ENCODE measurements around the gene SMIM13.

The SMIM13 gene

DNA sequence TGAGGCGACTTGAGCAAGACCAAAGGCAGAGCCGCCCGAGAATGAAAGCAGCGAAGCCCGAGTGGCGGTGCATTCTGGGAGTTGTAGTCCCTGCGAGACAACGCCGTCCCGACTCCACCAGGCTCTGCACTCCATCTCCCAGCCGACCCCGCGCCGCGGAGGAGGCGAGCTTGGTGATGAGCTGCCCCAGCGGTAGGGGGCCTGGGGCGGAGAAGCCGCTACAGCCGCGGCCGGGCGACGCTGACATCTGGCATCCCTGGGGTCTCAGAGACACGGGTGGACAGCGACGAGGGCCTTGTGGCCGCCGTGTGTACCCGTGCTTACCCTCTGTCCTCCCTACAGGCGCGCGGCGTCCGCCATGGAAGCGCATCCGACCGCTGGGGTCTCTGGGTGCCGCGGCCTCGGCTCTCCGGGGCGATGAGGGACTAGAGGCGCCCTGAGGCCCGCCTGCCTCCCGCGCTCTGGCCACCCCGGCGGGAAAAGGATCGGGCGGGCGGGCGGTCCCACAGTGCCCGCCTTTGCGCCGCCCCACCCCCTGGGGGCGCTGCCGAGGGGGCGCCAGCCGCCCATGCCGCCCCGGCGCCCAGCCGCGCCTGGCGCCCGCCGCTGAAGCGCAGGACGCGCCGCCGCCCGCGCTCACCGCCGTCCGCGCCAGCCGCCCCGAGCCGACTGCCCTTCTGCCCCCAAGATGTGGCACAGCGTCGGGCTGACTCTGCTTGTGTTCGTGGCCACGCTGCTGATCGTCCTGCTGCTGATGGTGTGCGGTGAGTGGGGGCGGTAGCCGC, at the start of gene SMIM13:
SMIM13 (plus strand) TSS at position 209 of the 785 bp plus-strand sequence; CDS start at position 689, 480 bp downstream.
- DNase-seq = peak; percentile 98

DNA sequence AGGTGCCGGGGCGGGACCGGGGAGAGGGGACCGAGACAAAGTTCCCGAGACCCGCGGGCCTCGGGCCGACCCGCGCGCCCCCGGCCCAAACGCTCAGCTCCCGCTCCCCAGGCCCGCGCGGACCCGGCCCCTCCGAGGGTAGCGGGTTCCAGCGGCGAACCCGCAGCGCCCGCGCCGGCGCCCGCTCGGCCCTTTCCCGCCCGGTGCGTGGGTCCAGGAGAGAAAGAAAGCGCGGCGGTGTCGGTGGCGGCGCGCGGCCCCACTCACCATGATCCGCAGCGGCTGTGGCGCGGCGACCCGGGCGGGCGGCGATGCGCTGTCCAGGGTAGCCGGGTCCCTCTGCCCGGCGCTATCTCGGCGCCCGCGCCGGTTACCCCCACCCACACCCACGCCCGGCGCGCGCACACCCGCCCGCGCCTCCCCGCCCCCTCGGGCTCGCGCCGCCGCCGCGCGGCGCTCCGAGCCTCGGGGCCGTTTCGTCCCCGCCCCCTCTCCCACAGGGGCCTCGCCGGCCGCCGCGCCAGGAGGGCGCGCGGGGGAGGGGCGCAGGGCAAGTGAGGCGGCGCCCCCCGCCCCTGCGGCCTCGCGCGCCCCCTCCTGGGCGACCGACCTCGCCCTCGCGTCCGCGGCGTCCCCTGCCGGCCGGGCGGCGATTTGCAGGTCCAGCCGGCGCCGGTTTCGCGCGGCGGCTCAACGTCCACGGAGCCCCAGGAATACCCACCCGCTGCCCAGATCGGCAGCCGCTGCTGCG, 49.5 kb upstream of the SMIM13 start, which contains the start of gene ELOVL2:
ELOVL2 (minus strand) TSS at position 345 of the 751 bp plus-strand sequence; CDS start at position 270, 75 bp downstream.
- peak; percentile 41 for DNase-seq

GRCh38 chr6:11044712-11045167, 48.9 kb upstream of the SMIM13 start:
- no peak for DNase-seq

DNA sequence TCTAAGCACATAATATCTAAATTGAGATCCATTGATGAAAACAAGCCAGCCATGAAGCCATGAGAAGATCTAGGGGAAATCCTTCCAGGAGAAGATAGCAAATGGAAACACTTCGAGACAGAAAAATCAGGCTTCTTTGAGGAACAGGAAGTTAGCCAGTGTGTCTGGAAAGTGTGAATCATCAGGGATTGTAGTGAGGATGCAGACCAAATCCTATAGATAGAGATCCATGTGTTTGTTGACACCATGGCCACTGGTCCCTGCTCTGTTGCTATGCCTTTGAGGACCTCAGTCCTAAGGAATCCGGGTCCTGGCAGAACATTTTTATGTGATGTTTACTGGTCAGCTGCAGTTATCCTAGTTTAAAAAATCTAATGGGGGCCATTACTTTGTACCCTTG, 42.9 kb upstream of the SMIM13 start:
- peak; percentile 41 for DNase-seq

GRCh38 chr6:11053307-11053706, 40.3 kb upstream of the SMIM13 start:
- DNase-seq = no peak

DNA sequence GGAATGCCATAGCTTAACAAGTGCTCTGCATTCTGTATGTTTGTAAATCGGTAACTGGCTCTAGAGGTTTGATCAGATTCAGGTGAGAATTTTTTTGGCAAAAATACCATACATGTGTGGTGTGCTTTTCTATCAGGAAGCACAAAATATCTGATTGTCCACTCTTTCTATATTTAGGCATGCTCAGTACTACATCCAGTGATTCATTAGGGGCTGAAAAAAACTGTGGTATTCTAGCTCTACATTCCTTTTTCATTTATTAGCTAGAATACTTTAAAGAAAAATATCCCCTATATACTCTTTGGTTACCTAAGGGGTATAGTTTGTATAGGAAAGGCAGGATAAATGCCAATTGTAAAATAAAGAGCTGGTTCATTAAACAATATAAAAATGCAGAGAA, 38.9 kb upstream of the SMIM13 start:
- peak; percentile 45 for DNase-seq

GRCh38 chr6:11055127-11055627, 38.5 kb upstream of the SMIM13 start:
- DNase-seq = no peak

GRCh38 chr6:11056871-11057270, 36.8 kb upstream of the SMIM13 start:
- no peak for DNase-seq

- no peak for DNase-seq
Observed at GRCh38 chr6:11058406-11058805, 35.2 kb upstream of the SMIM13 start.

- no peak for DNase-seq
Observed at GRCh38 chr6:11062083-11062482, 31.6 kb upstream of the SMIM13 start.

GRCh38 chr6:11062715-11063114, 30.9 kb upstream of the SMIM13 start:
- no peak for DNase-seq

DNA sequence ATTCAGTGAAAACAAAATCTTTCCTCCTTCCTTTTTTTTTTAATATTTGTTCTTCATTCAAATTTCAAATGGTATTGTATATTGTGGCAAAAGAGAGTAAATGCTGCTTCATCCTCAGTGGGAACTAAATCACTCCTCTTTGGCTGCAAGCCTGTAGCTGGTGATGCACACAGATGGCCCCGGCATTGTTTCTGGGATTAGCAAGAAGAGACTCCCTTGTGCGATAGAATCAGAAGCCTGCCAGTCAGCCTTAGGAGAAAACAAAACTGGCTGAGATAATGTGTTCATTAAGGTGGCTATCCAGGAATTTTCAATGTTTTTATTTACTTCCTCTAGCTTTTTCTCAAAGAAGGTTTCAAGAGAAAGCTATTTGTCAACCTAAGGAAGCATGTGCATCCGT, 28.8 kb upstream of the SMIM13 start:
- peak; percentile 13 for DNase-seq

- no peak for DNase-seq
Observed at GRCh38 chr6:11065436-11066202, 28.0 kb upstream of the SMIM13 start.

GRCh38 chr6:11066505-11067347, 26.9 kb upstream of the SMIM13 start:
- no peak for DNase-seq

DNA sequence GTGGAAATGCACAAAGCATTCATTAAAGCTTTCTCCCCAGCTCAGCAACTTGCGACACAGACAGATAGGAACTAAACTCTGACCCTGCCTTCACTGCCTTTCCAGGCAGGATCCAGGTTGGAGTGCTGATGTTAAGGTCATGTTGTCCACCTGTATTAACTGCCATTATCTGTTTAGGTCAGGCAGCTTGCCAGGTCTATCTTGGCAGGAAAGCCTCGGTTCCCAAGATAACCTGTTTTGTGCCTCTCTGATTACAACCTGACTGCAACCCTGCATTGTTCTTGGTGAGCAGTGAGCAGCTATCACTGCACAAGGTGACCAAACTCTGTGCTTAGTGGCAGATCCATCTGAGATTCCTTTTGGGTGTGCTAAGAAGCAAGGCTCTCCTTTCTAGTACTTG, 26.3 kb upstream of the SMIM13 start:
- DNase-seq = no peak

DNA sequence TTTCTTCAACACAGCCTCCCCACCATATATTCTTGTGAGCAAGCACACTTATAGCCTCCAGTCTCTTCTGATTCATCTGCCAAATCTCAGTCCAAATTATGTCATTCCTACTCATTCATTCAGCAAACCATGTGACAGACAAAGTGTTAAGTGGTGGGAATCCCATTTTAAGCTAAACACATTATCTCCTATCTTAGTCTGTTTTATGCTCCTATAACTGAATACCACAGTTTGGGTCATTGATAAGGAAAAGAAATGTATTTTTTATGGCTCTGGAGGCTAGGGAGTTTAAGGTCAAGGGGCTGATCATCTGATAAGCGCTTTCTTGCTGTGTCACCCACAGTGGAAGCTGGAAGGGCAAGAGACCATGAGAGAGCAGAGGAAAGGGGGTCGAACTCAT, 23.9 kb upstream of the SMIM13 start:
- DNase-seq = no peak

DNA sequence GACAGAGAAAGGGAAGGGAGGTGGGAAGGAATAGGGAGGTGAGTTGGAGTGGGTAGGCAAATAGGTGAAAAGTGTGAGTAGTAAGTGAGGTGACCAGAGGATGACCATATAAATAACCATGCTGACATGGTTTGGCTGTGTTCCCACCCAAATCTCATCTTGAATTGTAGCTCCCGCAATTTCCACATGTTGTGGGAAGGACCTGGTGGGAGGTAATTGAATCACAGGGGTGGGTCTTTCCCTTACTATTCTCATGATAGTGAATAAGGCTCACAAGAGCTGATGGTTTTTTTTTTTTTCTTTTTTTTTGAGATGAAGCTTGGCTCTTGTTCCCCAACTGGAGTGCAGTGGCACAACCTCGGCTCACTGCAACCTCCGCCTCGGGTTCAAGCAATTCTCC, 21.5 kb upstream of the SMIM13 start:
- DNase-seq = no peak

GRCh38 chr6:11076540-11076939, 17.1 kb upstream of the SMIM13 start:
- DNase-seq = no peak

- DNase-seq = no peak
Observed at GRCh38 chr6:11078266-11078665, 15.4 kb upstream of the SMIM13 start.

DNA sequence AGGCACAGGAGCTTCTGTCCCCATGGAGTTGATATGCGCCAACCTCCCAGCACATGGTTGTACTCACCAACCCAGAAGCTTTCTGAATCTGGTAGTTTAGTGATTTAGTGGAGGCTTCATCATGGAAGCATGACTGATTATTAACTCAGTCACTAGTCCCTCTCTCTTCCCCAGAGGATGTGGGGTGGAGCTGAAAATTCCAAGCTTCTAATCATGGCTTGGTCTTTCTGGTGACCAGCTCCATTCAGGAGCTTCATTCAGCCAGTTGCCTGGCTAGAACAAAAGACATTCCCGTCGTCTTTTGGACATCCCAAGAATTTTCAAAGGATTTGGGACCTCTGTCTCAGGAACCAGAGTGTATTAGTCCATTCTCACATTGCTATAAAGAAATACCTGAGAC, 13.3 kb upstream of the SMIM13 start:
- no peak for DNase-seq

GRCh38 chr6:11083491-11083890, 10.1 kb upstream of the SMIM13 start:
- DNase-seq = peak; percentile 41

- no peak for DNase-seq
Observed at GRCh38 chr6:11083956-11084355, 9.7 kb upstream of the SMIM13 start.
